Activated naive CD4-positive, alpha-beta T cell treated with anti-CD3 and anti-CD28 coated beads for 36 hours (primary cell): Measurements from ENCODE around the gene TWF2. TPM values are rescaled to one million over a fixed set of nuclear protein-coding genes. Genes with fewer than 3 reads are reported as not detected.
"Not testable (repeated sequence)": the region's sequence is repeated elsewhere in the genome, so short reads cannot be mapped to it uniquely, and the experiment has no call there.

ENCODE experiments used
- CTCF ChIA-PET: fragments of 350-600 bp; sonication (Branson Sonifier 250); formaldehyde crosslinking; loops from one replicate; lab custom pipeline; 2021; ENCODE audit warnings: antibody characterized with exemption; lab: Charles Lee
- DNase-seq: peaks from one replicate; pipeline ENCODE4 v3.0.0-alpha.2; 2020
- H3K27ac Mint-ChIP-seq: one replicate; pipeline ENCODE4 v1.8.0; 2021; ENCODE audit warnings: mild to moderate bottlenecking, mixed read lengths
- H3K27me3 Mint-ChIP-seq: one replicate; pipeline ENCODE4 v1.8.0; 2021; ENCODE audit warnings: low read depth, mixed read lengths
- H3K36me3 Mint-ChIP-seq: one replicate; pipeline ENCODE4 v1.8.0; 2021; ENCODE audit warnings: low read depth, mixed read lengths
- H3K4me1 Mint-ChIP-seq: one replicate; pipeline ENCODE4 v1.8.0; 2021; ENCODE audit warnings: low read depth, mixed read lengths
- H3K4me3 Mint-ChIP-seq: one replicate; pipeline ENCODE4 v1.8.0; 2021; ENCODE audit warnings: mild to moderate bottlenecking, moderate library complexity, mixed read lengths
- H3K9me3 Mint-ChIP-seq: one replicate; pipeline ENCODE4 v1.8.0; 2021; ENCODE audit warnings: mixed read lengths
- intact Hi-C: fragments of 100-400 bp; cut with micrococcal nuclease; formaldehyde crosslinking; loops from one replicate; pipeline ENCODE4 v1.15.1; 2023
- total RNA-seq, 2 experiments: library from RNA; stranded (reverse); gene quantifications; one replicate each; pipeline ENCODE4 v1.2.3, GENCODE V29; 2021

TWF2 gene
- 10 to 100 TPM; 89.1 to 91.3 TPM for total RNA-seq

DNA sequence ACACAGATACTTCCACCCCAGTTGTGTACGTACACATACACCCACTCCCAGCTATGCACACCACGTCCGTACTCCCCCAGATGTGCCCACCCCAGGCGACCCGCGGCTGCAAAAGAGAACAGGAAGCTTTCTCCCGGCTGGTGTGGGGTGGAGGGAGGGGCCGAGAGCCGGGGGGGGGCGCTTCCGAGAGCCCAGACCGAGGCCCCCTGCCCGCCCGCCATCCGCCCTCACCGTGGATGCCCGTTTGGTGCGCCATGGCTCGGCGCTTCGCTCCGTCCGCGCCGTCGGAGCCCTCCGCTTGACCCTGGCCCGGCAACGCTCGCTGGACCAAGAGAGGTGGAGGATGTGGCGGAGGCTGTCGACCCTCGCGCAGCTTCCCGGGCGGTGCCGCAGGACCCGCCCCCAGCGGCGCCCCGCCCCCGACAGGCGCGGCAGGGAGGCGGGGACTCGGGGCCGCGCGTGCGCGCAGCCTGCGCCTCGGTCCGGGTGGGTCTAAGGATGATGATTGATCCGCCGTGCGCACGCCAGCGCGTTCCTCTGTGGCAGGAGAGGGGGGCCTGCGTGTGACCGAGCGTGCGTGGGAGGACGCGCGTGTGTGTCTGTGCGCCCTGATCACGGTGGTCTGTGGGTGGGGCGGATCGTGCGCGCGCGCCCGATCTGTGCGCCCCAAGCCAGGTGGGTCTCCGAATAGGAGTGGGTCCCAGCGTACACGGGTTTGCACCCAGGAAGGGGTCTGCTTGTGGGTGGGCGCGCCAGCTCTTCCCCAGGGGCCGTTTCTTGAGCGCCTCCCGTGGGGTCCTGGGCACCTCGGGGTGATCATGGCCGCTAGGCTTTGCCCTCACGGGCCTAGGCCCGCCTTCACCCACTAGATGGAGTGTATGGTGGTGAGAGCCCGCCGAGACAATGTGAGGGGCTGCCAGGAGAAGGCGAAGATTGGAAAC, at the start of gene TWF2:
TSS of gene TWF2 (minus strand) at position 398 of the 941 bp plus-strand sequence. CDS start at position 256, 142 bp downstream.
- H3K4me1 Mint-ChIP-seq, result peaks cover 75% of the 10 kb centered on the region
- peak within 1 kb of the TSS; percentile 92 for H3K4me3 Mint-ChIP-seq
- CTCF ChIA-PET, result interaction anchor here (0.7 to 4.2 kb wide), 9 partner anchors 14 to 100 kb away, joined by 3 to 31 read pairs (median 6); partner anchors contain the start of gene WDR82
- H3K27me3 Mint-ChIP-seq, result no peaks in the 10 kb centered on the region
- peaks cover 9% of the 10 kb centered on the region for H3K9me3 Mint-ChIP-seq
- intact Hi-C loops, result loop anchor here (1.0 kb wide), 1 partner anchor 41 kb away; the partner anchor contains the start of gene ALAS1
- DNase-seq, result peak; percentile 83
- H3K27ac Mint-ChIP-seq, result peak within 1 kb of the TSS; percentile 98
- H3K36me3 Mint-ChIP-seq, result peaks cover 43% of the 10 kb centered on the region

DNA sequence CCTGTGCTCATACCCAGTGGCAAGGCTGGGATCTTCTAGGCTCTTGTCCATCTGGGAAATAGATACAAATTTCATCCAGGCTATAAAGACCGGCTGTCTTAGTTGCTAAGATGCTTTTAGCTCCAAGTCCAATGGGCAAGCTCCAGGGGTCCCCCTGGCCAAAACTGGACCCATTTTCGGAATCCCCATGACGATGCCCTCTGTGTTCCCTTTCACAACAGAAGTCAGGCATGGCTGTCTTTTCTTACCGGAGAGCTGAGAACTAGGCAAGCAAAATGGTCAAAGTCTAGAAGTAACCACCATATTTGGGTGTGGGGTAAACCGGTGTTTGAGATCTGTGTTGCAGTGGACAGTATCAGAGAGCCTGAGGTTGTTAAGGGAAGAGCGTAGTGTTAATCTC, 49.7 kb upstream of the TWF2 start:
- H3K4me3 Mint-ChIP-seq, result peak overlapping the region; percentile 98
- DNase-seq, result no peak
- peaks cover 9% of the 10 kb centered on the region for H3K36me3 Mint-ChIP-seq
- no peaks in the 10 kb centered on the region for H3K9me3 Mint-ChIP-seq
- CTCF ChIA-PET, result interaction anchor here (0.9 to 4.9 kb wide), 6 partner anchors 9 to 68 kb away, joined by 3 to 62 read pairs (median 9); no protein-coding TSS in a partner anchor
- H3K4me1 Mint-ChIP-seq, result peaks cover 35% of the 10 kb centered on the region
- H3K27ac Mint-ChIP-seq, result peak overlapping the region; percentile 100
- H3K27me3 Mint-ChIP-seq, result no peaks in the 10 kb centered on the region
- intact Hi-C loops, result loop anchor here (2.0 to 5.0 kb wide), 2 partner anchors 28 to 306 kb away; partner anchors contain the start of genes ACY1 and DNAH1

DNA sequence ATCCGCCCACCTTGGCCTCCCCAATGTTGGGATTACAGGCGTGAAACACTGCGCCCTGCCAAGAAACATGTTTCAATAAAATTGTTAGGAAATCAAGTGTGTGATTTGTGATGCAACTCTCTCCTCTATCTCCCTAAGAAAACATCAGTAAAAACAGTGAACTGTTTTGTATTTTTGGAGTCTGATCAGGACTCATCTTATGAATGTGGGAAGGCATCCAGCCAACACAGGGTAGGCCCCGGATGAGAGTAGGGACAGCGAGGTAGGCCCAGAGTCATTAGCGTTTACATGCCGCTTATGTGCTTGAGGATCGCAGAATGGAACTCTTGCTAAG, 47.8 kb upstream of the TWF2 start:
- no peaks in the 10 kb centered on the region for H3K9me3 Mint-ChIP-seq
- H3K4me1 Mint-ChIP-seq, result peaks cover 53% of the 10 kb centered on the region
- no peaks in the 10 kb centered on the region for H3K27me3 Mint-ChIP-seq
- peak overlapping the region; percentile 100 for H3K27ac Mint-ChIP-seq
- H3K36me3 Mint-ChIP-seq, result peaks cover 8% of the 10 kb centered on the region
- DNase-seq, result no peak
- peak overlapping the region; percentile 98 for H3K4me3 Mint-ChIP-seq
- intact Hi-C loops, result loop anchor here (1.0 to 5.0 kb wide), 2 partner anchors 8 to 304 kb away; partner anchors contain the start of genes ACY1 and WDR82
- CTCF ChIA-PET, result interaction anchor here (1.0 to 3.1 kb wide), 4 partner anchors 8 to 66 kb away, joined by 3 to 17 read pairs (median 7); partner anchors contain the start of gene WDR82

DNA sequence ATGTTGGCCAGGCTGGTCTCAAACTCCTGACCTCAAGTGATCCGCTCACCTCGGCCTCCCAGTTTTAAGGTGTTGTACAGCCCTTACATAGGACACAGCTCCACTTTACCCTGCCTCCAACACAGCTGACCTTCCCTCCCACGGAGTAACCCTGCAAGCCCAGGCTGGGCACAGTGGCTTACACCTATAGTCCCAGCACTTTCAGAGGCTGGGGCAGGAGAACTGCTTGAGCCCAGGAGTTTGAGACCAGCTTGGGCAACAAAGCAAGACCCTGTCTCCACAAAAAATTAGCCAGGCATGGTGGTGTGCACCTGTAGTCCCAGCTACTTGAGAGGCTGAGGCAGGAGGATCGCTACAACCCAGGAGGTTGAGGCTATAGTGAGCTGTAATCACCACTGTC, 45.1 kb upstream of the TWF2 start:
- CTCF ChIA-PET, result interaction anchor here (0.6 to 4.1 kb wide), 7 partner anchors 33 to 766 kb away, joined by 3 to 40 read pairs (median 4); partner anchors contain the start of gene PPM1M
- H3K4me3 Mint-ChIP-seq, intact Hi-C loops, DNase-seq, H3K9me3 Mint-ChIP-seq, H3K27me3 Mint-ChIP-seq, H3K36me3 Mint-ChIP-seq: not testable (repeated sequence)
- peaks cover 62% of the 10 kb centered on the region for H3K4me1 Mint-ChIP-seq
- H3K27ac Mint-ChIP-seq, result peak overlapping the region; percentile 82

DNA sequence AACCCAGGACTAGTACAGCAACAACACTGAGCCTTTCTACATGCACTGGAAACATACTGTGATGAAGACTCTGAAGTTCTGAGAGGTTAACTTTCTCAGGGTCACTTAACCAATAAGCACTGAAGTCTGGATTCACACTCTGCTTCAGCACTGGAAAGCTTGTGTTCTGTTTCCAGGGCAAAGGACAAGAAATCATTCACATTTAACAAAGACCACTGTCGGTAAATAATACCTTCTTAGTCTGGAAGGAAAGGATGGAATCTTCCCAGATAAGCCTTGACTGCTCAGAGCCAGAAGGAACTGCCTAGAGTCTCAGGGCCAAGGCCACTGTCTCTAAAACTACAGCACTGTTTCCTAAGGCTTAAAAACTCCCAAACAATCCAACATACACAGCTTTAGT, 44.3 kb upstream of the TWF2 start:
- Mint-ChIP-seq H3K4me3 (no peak overlapping the region), H3K4me1 (peaks cover 58% of the 10 kb centered on the region), H3K9me3 (no peaks in the 10 kb centered on the region), H3K27ac (peak overlapping the region; percentile 82), H3K27me3 (no peaks in the 10 kb centered on the region), H3K36me3 (peaks cover 11% of the 10 kb centered on the region)
- intact Hi-C loops, result no loop called here
- DNase-seq, result peak; percentile 34
- CTCF ChIA-PET, result interaction anchor here (0.8 to 4.1 kb wide), 5 partner anchors 32 to 63 kb away, joined by 3 to 40 read pairs (median 11); no protein-coding TSS in a partner anchor

DNA sequence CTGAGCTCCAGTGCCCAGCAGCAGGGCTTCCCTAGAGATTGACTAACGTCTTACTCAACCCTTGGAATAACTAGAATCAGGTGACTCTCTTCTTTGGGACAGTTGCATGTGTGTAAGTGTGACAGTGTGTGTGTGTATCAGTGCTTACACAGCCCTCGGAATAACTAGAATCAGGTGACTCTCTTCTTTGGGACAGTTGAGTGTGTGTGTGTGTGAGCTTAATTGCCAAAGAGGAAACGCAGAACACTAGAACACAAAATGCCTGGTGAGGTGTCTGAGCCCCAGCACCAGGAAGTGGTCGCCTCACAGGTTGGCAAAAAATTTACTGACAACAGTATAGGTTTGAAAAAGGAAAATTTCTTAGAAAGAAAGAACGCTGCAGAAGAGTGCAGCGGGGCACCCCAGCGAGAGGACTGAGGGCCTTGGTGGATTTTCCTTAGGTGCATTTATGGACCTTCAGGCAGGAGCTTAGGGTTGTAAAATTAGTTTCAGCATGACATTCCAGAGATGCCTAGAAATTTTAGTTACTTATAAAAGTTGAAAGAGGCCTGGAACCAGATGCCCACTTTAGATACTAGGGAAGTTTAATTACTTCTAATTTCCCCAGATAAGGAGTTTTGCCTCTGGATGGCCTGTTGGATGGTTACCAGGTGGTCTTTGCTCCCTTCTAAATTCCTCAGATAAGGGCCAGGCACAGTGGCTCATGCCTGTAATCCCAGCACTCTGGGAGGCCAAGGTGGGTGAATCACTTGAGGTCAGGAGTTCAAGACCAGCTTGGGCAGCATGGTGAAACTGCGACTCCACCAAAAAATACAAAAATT, 43.2 kb upstream of the TWF2 start:
- intact Hi-C loops, result no loop called here
- Mint-ChIP-seq H3K9me3 (no peaks in the 10 kb centered on the region), H3K27ac (peak overlapping the region; percentile 90), H3K36me3 (peaks cover 19% of the 10 kb centered on the region), H3K4me3 (peak overlapping the region; percentile 10), H3K27me3 (no peaks in the 10 kb centered on the region), H3K4me1 (peaks cover 58% of the 10 kb centered on the region)
- CTCF ChIA-PET, result interaction anchor here (0.8 to 4.1 kb wide), 9 partner anchors 10 to 62 kb away, joined by 3 to 40 read pairs (median 4); no protein-coding TSS in a partner anchor
- peak; percentile 58 for DNase-seq

DNA sequence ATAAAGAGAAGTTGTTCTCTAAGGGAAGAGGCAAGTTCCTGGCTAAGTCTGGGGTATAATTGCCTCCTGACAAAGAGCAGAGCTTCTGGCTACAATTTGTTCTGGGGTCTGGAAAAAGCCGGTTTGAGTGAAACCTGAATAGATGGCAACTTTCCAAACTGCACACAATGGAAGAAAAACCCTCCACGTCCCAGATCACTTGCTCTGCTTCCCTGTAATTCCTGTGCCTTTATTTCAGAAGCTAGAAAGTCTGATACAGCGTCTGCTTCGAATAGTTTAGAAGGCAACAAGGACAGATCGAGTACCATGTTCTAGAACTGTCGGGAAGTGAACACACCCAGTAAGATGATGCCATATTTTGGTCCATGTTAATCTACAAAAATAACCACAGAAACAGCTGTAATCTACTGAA, 41.1 kb upstream of the TWF2 start:
- Mint-ChIP-seq H3K36me3 (peaks cover 36% of the 10 kb centered on the region), H3K27me3 (no peaks in the 10 kb centered on the region), H3K4me3 (peak overlapping the region; percentile 95), H3K9me3 (no peaks in the 10 kb centered on the region), H3K27ac (peak overlapping the region; percentile 98), H3K4me1 (peaks cover 47% of the 10 kb centered on the region)
- DNase-seq, result no peak
- CTCF ChIA-PET, result interaction anchor here (0.7 to 7.1 kb wide), 18 partner anchors 9 to 244 kb away, joined by 3 to 69 read pairs (median 6); partner anchors contain the start of genes TLR9 and TWF2
- intact Hi-C loops, result no loop called here

DNA sequence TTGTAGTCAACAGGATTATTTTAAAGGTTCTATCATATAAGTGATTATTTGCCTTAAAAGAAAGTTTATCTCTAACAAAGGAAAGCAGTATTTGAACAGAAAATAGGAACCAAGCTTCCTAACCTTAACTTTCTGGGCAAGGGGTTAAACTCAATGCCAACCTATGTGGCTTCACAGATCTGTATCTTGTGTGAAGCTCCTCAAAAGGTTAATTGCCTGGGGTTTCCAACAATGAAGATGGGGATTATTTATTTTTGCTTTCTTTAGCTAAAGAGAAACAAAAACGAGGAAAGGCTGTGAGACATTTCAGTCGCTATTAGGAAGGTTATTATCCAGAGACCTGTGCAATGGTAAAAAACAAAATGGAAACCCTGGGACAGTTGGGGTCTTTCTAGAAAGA, 40.6 kb upstream of the TWF2 start:
- Mint-ChIP-seq H3K27me3 (no peaks in the 10 kb centered on the region), H3K4me3 (peak overlapping the region; percentile 95), H3K36me3 (peaks cover 41% of the 10 kb centered on the region), H3K27ac (peak overlapping the region; percentile 98), H3K4me1 (peaks cover 49% of the 10 kb centered on the region), H3K9me3 (no peaks in the 10 kb centered on the region)
- DNase-seq, result no peak
- intact Hi-C loops, result loop anchor here (2.0 to 10.0 kb wide), 6 partner anchors 125 to 1665 kb away; partner anchors contain the start of genes CISH, DUSP7, MAPKAPK3 and PARP3
- CTCF ChIA-PET, result interaction anchor here (0.7 to 7.1 kb wide), 21 partner anchors 9 to 145 kb away, joined by 3 to 69 read pairs (median 5); partner anchors contain the start of genes PPM1M and TLR9

DNA sequence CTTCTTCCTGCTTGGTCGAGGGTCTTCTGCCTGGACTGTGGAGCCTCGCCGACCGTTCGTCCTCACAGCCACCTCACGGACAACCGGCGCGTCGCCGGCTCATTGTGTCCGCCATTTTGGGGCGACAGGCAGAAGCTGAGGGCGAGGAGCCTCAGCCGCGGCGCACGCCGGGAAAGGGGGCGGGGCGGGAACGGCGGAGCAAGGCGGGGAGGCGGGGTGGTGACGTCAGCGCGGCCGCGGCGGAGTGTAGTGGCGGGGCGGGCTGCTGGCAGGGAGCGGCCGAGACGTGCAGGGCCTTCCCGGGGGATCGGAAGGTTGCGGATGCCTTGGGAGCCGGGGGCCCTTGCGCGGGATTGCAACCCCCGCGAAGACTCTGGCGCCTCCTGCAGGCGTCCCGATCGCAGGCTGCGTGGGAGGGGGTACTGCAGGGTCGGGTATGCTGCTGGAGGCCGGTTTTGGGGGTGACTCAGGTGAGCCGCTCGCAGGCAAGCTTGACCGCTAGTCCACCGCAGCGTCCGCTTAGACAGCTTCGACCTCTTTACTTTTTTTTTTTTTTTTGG, 39.6 kb upstream of the TWF2 start, which contains the start of gene WDR82:
TSS of gene WDR82 (minus strand) at position 140 of the 560 bp plus-strand sequence. CDS start 288 bp downstream, outside the sequence.
- Mint-ChIP-seq H3K4me1 (peaks cover 57% of the 10 kb centered on the region), H3K4me3 (peak within 1 kb of the TSS; percentile 95), H3K27me3 (no peaks in the 10 kb centered on the region), H3K27ac (peak within 1 kb of the TSS; percentile 98), H3K36me3 (peaks cover 51% of the 10 kb centered on the region), H3K9me3 (no peaks in the 10 kb centered on the region)
- CTCF ChIA-PET, result interaction anchor here (0.7 to 7.1 kb wide), 17 partner anchors 8 to 144 kb away, joined by 3 to 69 read pairs (median 4); partner anchors contain the start of genes GLYCTK, PPM1M, TLR9 and TWF2
- intact Hi-C loops, result loop anchor here (1.0 to 10.0 kb wide), 10 partner anchors 9 to 1664 kb away; partner anchors contain the start of genes CISH, DUSP7, GLYCTK and MAPKAPK3
- peak; percentile 98 for DNase-seq

DNA sequence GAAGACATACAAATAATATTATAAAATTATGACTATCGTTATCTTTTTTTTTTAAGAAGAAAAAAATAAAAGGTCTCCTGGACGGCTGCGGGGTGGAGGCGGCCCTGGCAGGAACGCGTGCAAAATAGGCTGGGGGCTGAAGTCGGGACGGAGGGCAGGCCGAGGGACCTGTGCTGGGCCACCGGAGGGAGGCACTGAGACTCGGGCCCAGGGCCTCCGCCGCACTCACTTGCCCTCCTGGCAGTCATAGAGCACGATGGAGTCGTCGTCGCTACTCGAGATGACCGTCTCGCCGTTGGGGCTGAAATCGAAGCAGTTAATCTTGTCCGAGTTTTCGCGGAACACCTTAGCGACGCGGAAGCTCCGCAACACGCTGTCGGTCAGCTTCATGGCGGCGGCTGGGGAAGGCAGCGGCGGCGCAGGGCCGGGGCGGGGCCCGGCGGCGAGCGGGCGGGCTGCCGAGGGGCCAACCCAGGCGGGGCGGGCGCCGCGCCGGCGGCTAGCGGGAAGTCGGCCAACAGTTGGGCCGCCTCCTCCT, 39.1 kb upstream of the TWF2 start:
- peaks cover 58% of the 10 kb centered on the region for H3K4me1 Mint-ChIP-seq
- CTCF ChIA-PET, result interaction anchor here (0.6 to 7.1 kb wide), 17 partner anchors 9 to 76 kb away, joined by 3 to 69 read pairs (median 5); partner anchors contain the start of genes GLYCTK, PPM1M, TLR9 and TWF2
- H3K27ac Mint-ChIP-seq, result peak overlapping the region; percentile 98
- no peaks in the 10 kb centered on the region for H3K9me3 Mint-ChIP-seq
- H3K36me3 Mint-ChIP-seq, result peaks cover 56% of the 10 kb centered on the region
- peak; percentile 68 for DNase-seq
- intact Hi-C loops, result loop anchor here (1.0 to 10.0 kb wide), 10 partner anchors 9 to 1663 kb away; partner anchors contain the start of genes CISH, DUSP7, GLYCTK and MAPKAPK3
- peak overlapping the region; percentile 95 for H3K4me3 Mint-ChIP-seq
- H3K27me3 Mint-ChIP-seq, result no peaks in the 10 kb centered on the region
